Trophoblast cell (in vitro differentiated cells and primary cell): ENCODE measurements around the gene ZNF248.

Experiments
- DNase-seq, 2 donors: peaks; one replicate each; pipeline ENCODE4 v3.0.0-alpha.2; 2016
- H2AFZ ChIP-seq: 2 replicates; pipeline ENCODE4 v1.6.1; 2013; ENCODE audit warnings: low read length, moderate library complexity, mild to moderate bottlenecking; ENCODE audit not compliant: insufficient read depth, poor library complexity
- H2AK5ac ChIP-seq: 2 replicates; pipeline ENCODE4 v1.6.1; 2013; ENCODE audit warnings: mild to moderate bottlenecking, low read length
- H2BK120ac ChIP-seq: 2 replicates; pipeline ENCODE4 v1.6.1; 2013; ENCODE audit warnings: low read length, mild to moderate bottlenecking, moderate library complexity; ENCODE audit not compliant: insufficient read depth, poor library complexity
- H2BK12ac ChIP-seq: 2 replicates; pipeline ENCODE4 v1.6.1; 2013; ENCODE audit warnings: mild to moderate bottlenecking, low read length, moderate library complexity
- H2BK5ac ChIP-seq: 2 replicates; pipeline ENCODE4 v1.6.1; 2013; ENCODE audit warnings: low read length, low read depth, moderate library complexity, mild to moderate bottlenecking; ENCODE audit not compliant: poor library complexity
- H3K14ac ChIP-seq: 2 replicates; pipeline ENCODE4 v1.6.1; 2013; ENCODE audit warnings: mild to moderate bottlenecking, low read length
- H3K18ac ChIP-seq: 2 replicates; pipeline ENCODE4 v1.6.1; 2013; ENCODE audit warnings: mild to moderate bottlenecking, low read length
- H3K23ac ChIP-seq: 2 replicates; pipeline ENCODE4 v1.6.1; 2013; ENCODE audit warnings: low read length
- H3K27ac ChIP-seq: 2 replicates; pipeline ENCODE4 v1.5.1; 2013; ENCODE audit warnings: low read depth, mild to moderate bottlenecking, inconsistent platforms, low read length, moderate library complexity
- H3K27me3 ChIP-seq: 2 replicates; pipeline ENCODE4 v1.6.1; 2013; ENCODE audit warnings: inconsistent platforms, mild to moderate bottlenecking, low read length, moderate library complexity; ENCODE audit not compliant: insufficient read depth
- H3K36me3 ChIP-seq, 2 experiments: 1 replicate in 1 of 2; 2 replicates in 1 of 2; pipeline ENCODE4 v1.6.1; 2013; ENCODE audit warnings: low read length in 2 of 2, mild to moderate bottlenecking in 2 of 2, moderate library complexity in 1 of 2; ENCODE audit not compliant: insufficient read depth in 2 of 2, control insufficient read depth in 1 of 2
- H3K4ac ChIP-seq: 2 replicates; pipeline ENCODE4 v1.6.1; 2013; ENCODE audit warnings: low read depth, mild to moderate bottlenecking, low read length, moderate library complexity
- H3K4me1 ChIP-seq, 2 experiments: 1 replicate in 1 of 2; 2 replicates in 1 of 2; pipeline ENCODE4 v1.6.1; 2013; ENCODE audit warnings: low read length in 2 of 2, mild to moderate bottlenecking in 2 of 2, moderate library complexity in 1 of 2; ENCODE audit not compliant: insufficient read depth in 2 of 2, control insufficient read depth in 1 of 2
- H3K4me2 ChIP-seq: 2 replicates; pipeline ENCODE4 v1.6.1; 2013; ENCODE audit warnings: inconsistent platforms, mild to moderate bottlenecking, low read length, moderate library complexity
- H3K4me3 ChIP-seq: 2 replicates; pipeline ENCODE4 v1.5.1; 2013; ENCODE audit warnings: mild to moderate bottlenecking, low read depth, low read length, inconsistent platforms
- H3K79me1 ChIP-seq: one replicate; pipeline ENCODE4 v1.6.1; 2013; ENCODE audit warnings: low read length
- H3K79me2 ChIP-seq: 2 replicates; pipeline ENCODE4 v1.6.1; 2013; ENCODE audit warnings: low read length, mild to moderate bottlenecking; ENCODE audit not compliant: control insufficient read depth, insufficient read depth, poor library complexity
- H3K9ac ChIP-seq: 2 replicates; pipeline ENCODE4 v1.6.1; 2013; ENCODE audit warnings: mild to moderate bottlenecking, low read length
- H3K9me3 ChIP-seq: 2 replicates; pipeline ENCODE4 v1.6.1; 2013; ENCODE audit warnings: low read depth, mild to moderate bottlenecking, control low read depth, inconsistent platforms, low read length; ENCODE audit not compliant: insufficient read depth
- H4K12ac ChIP-seq: 2 replicates; pipeline ENCODE4 v1.6.1; 2013; ENCODE audit warnings: low read depth, mild to moderate bottlenecking, low read length, moderate library complexity
- H4K8ac ChIP-seq: 2 replicates; pipeline ENCODE4 v1.6.1; 2013; ENCODE audit warnings: low read depth, mild to moderate bottlenecking, low read length, moderate library complexity
- H4K91ac ChIP-seq: one replicate; pipeline ENCODE4 v1.6.1; 2013; ENCODE audit warnings: low read depth, mild to moderate bottlenecking, low read length, moderate library complexity
- WGBS: extraction: QIAGEN DNeasy Blood & Tissue Kit; methylation state at CpG from one replicate; pipeline ENCODE4 v1.1.7; 2013; ENCODE audit warnings: missing lambda C conversion rate; ENCODE audit not compliant: insufficient read length, insufficient coverage; ENCODE audit errors: extremely low coverage; 5-methylcytosine and 5-hydroxymethylcytosine counted together

ZNF248 gene

DNA sequence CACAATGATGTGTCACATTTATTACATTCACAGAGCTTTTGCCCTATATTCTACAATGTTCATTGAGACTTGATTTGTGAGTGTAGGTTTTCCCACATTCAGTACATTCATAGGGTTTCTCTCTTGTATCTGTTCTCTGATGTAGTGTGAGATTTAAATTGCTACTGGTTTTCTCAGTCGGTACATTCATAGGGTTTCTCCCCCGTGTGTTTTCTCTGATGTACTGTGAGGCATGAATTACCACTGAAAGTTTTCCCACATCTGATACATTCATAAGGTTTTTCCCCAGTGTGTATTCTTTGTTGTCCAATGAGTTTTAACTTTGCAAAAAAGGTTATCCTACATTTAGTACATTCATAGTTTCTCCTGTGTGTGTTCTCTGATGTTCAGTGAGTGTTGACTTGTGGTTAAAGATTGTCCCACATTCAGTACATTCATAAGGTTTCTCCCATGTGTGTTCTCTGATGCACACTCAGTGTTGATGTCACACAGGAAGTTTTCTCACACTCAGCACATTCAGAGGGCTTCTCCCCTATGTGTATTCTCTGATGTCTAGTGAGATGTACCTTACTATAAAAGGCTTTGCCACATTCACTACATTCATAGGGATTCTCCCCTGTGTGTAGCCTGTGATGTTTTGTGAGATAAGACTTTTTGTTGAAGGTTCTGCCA is 63.0 kb downstream of the ZNF248 start:
- Histone ChIP-seq H4K12ac (no peak overlapping the region), H2BK5ac (no peak overlapping the region), H2AK5ac (no peak overlapping the region), H3K4ac (no peak overlapping the region), H3K27ac (no peak overlapping the region), H2AFZ (no peak overlapping the region), H3K27me3 (no peaks in the 10 kb centered on the region), H2BK12ac (no peak overlapping the region), H4K8ac (no peak overlapping the region), H3K18ac (no peak overlapping the region), H3K79me2 (no peaks in the 10 kb centered on the region), H3K4me3 (no peak overlapping the region), H4K91ac (no peak overlapping the region), H3K36me3 (no peaks in the 10 kb centered on the region), H2BK120ac (no peak overlapping the region), H3K14ac (no peak overlapping the region), H3K4me2 (no peak overlapping the region), H3K9me3 (peaks cover 9% of the 10 kb centered on the region), H3K9ac (no peak overlapping the region), H3K23ac (no peak overlapping the region), H3K79me1 (no peaks in the 10 kb centered on the region), H3K4me1 (no peaks in the 10 kb centered on the region)
- DNase-seq = no peak
- WGBS = no CpG with 5 or more reads among the region's 2 CpGs

DNA sequence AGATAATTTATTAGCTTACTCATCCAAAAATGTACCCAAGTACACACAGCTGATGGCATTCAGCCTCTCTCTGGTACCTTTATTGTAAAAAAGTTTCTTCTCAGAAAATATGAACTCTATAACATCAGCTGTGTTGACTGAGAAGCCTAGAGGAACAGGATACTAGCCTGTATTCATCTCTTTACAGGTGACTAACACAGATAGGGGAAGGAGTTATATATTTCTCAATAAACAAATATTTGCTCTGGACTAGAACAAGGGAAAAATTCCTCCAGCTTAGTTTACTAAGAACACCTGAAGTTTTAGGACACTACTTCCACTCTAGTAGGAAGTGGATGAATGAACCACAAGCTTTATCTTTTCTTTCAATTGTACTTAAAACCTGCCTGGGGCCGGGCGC is 67.8 kb downstream of the ZNF248 start:
- Histone ChIP-seq H2AFZ (no peak overlapping the region), H3K14ac (no peak overlapping the region), H3K9me3 (peaks cover 18% of the 10 kb centered on the region), H2AK5ac (no peak overlapping the region), H4K12ac (no peak overlapping the region), H3K36me3 (no peaks in the 10 kb centered on the region), H3K23ac (no peak overlapping the region), H3K79me2 (no peaks in the 10 kb centered on the region), H2BK5ac (no peak overlapping the region), H3K18ac (no peak overlapping the region), H3K4me3 (no peak overlapping the region), H3K27me3 (no peaks in the 10 kb centered on the region), H2BK12ac (no peak overlapping the region), H4K8ac (no peak overlapping the region), H3K9ac (no peak overlapping the region), H4K91ac (no peak overlapping the region), H3K27ac (no peak overlapping the region), H3K79me1 (no peaks in the 10 kb centered on the region), H3K4ac (no peak overlapping the region), H2BK120ac (no peak overlapping the region), H3K4me1 (no peaks in the 10 kb centered on the region), H3K4me2 (no peak overlapping the region)
- peak in 1 of 2 donors; percentile 6 for DNase-seq
- WGBS = no CpG with 5 or more reads among the region's 2 CpGs

DNA sequence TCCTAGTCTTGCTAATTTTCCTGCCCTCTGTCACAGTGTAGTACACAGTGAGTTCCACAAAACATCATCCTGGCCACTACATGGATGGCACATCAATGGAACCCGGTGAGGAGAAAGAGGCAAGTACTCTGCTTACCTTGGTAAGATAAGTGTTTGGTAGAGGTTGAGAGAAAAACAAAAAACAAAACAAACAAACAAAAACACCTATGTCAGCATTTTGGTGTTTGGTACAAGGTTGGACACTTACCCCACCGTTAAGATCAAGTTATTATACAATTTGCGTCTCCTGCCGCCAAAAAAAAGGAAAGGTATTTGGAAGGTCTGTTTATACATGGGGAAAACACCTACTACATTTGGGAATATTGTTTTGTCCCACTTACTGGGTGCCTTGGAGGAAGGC is 72.7 kb downstream of the ZNF248 start:
- Histone ChIP-seq H3K18ac (no peak overlapping the region), H3K4me2 (no peak overlapping the region)
- WGBS = no CpG with 5 or more reads among the region's 4 CpGs

DNA sequence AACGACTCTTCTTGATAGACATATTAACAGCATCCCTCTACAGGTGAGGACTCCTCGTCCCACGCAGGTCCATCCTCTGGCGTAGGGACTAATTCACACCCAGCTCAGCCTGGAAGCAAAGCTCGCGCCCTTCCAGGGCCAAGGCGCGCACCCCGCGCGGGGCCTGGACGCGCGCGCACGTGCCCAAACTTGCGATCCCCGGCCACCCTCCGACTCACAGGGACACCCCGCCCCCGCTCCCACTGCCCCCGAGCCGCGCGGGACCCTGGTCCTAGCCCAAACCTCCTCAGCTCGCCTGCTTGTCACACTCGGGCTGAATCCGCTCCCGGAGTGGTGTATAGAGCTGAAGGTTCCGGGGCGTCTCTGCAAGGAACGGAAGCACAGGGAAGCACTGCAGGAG is 76.9 kb downstream of the ZNF248 start:
- H2BK120ac ChIP-seq = no peak overlapping the region
- no peak overlapping the region for H3K18ac ChIP-seq
- no peak overlapping the region for H3K23ac ChIP-seq
- no CpG with 5 or more reads among the region's 32 CpGs for WGBS
- H3K4me3 ChIP-seq = peak overlapping the region; percentile 40
- H3K14ac ChIP-seq = no peak overlapping the region
- no peak overlapping the region for H3K27ac ChIP-seq
- H3K79me1 ChIP-seq = no peaks in the 10 kb centered on the region
- no peak overlapping the region for H4K8ac ChIP-seq
- H3K4me2 ChIP-seq = no peak overlapping the region
- peaks cover 12% of the 10 kb centered on the region for H3K9me3 ChIP-seq
- no peak overlapping the region for H2AK5ac ChIP-seq
- H3K79me2 ChIP-seq = no peaks in the 10 kb centered on the region
- H2BK12ac ChIP-seq = no peak overlapping the region
- H3K4ac ChIP-seq = no peak overlapping the region
- no peak for DNase-seq
- H2BK5ac ChIP-seq = no peak overlapping the region
- H3K4me1 ChIP-seq = no peaks in the 10 kb centered on the region
- H3K27me3 ChIP-seq = no peaks in the 10 kb centered on the region
- no peak overlapping the region for H3K9ac ChIP-seq
- H3K36me3 ChIP-seq = no peaks in the 10 kb centered on the region
- H4K12ac ChIP-seq = no peak overlapping the region
- no peak overlapping the region for H2AFZ ChIP-seq
- H4K91ac ChIP-seq = no peak overlapping the region

More for the DNA sequence above, 72.7 kb downstream of the ZNF248 start:
- no peak for DNase-seq
- Histone ChIP-seq H3K14ac (no peak overlapping the region), H2AK5ac (no peak overlapping the region), H4K91ac (no peak overlapping the region), H3K27me3 (no peaks in the 10 kb centered on the region), H4K8ac (no peak overlapping the region), H4K12ac (no peak overlapping the region), H2BK12ac (no peak overlapping the region), H3K4me1 (no peaks in the 10 kb centered on the region), H3K36me3 (no peaks in the 10 kb centered on the region), H3K79me2 (no peaks in the 10 kb centered on the region), H3K9ac (no peak overlapping the region), H3K4me3 (no peak overlapping the region), H2AFZ (no peak overlapping the region), H3K27ac (no peak overlapping the region), H3K4ac (no peak overlapping the region), H2BK5ac (no peak overlapping the region), H2BK120ac (no peak overlapping the region), H3K23ac (no peak overlapping the region), H3K9me3 (peaks cover 17% of the 10 kb centered on the region), H3K79me1 (no peaks in the 10 kb centered on the region)
